Natural killer cell (primary cell): ENCODE data around the gene MYO16. TPM values are rescaled to one million over a fixed set of nuclear protein-coding genes. Genes with fewer than 3 reads are reported as not detected.

Experiments used
- ATAC-seq, 3 donors: fragments of 150-1000 bp in 2 of 3; fragments of 200-7000 bp in 1 of 3; cut with Tn5 transposase; 1 replicate in 1 of 3; 2 replicates in 2 of 3; pipeline ENCODE4 v1.10.0; 2021; ENCODE audit warnings: mild to moderate bottlenecking in 2 of 3, moderate library complexity in 2 of 3
- DNase-seq, 2 donors: peaks; one replicate each; pipeline versions ENCODE4 v3.0.0 to v3.0.0-alpha.2; 2013 to 2021; ENCODE audit warnings: mixed read lengths in 1 of 2
- H3K27ac ChIP-seq: one replicate; pipeline ENCODE4 v1.5.1; 2013; ENCODE audit warnings: mild to moderate bottlenecking, low read length
- H3K27me3 ChIP-seq: one replicate; pipeline ENCODE4 v1.6.1; 2013; ENCODE audit warnings: low read length; ENCODE audit not compliant: control insufficient read depth, insufficient read depth
- H3K36me3 ChIP-seq: one replicate; pipeline ENCODE4 v1.6.1; 2013; ENCODE audit warnings: low read length; ENCODE audit not compliant: control insufficient read depth, insufficient read depth
- H3K4me1 ChIP-seq: one replicate; pipeline ENCODE4 v1.6.1; 2013; ENCODE audit warnings: low read length; ENCODE audit not compliant: control insufficient read depth, insufficient read depth
- H3K4me3 ChIP-seq: one replicate; pipeline ENCODE4 v1.5.1; 2013; ENCODE audit warnings: low read length
- H3K9me3 ChIP-seq: one replicate; pipeline ENCODE4 v1.6.1; 2013; ENCODE audit warnings: low read length; ENCODE audit not compliant: control insufficient read depth, insufficient read depth
- H3K27ac Mint-ChIP-seq, 2 donors: one replicate each; pipeline ENCODE4 v1.8.0; 2022; ENCODE audit warnings: mild to moderate bottlenecking in 2 of 2, mixed read lengths in 2 of 2, moderate library complexity in 1 of 2
- H3K27me3 Mint-ChIP-seq, 2 donors: one replicate each; pipeline ENCODE4 v1.8.0; 2022; ENCODE audit warnings: low read depth in 2 of 2, mixed read lengths in 2 of 2
- H3K36me3 Mint-ChIP-seq: one replicate; pipeline ENCODE4 v1.8.0; 2022; ENCODE audit warnings: mixed read lengths
- H3K4me1 Mint-ChIP-seq, 2 donors: one replicate each; pipeline ENCODE4 v1.8.0; 2022; ENCODE audit warnings: mixed read lengths in 2 of 2
- H3K4me3 Mint-ChIP-seq: one replicate; pipeline ENCODE4 v1.8.0; 2022; ENCODE audit warnings: mild to moderate bottlenecking, moderate library complexity, mixed read lengths
- H3K9me3 Mint-ChIP-seq, 2 donors: one replicate each; pipeline ENCODE4 v1.8.0; 2022; ENCODE audit warnings: mixed read lengths in 2 of 2
- CTCF ChIP-seq: fragments of 200-600 bp; IDR thresholded peaks from one replicate; pipeline ENCODE4 v1.8.0; 2022; ENCODE audit warnings: antibody characterized with exemption
- WGBS: methylation state at CpG from one replicate; pipeline ENCODE4 v1.1.7; 2013; ENCODE audit warnings: missing lambda C conversion rate; ENCODE audit not compliant: insufficient coverage; 5-methylcytosine and 5-hydroxymethylcytosine counted together
- intact Hi-C: fragments of 100-400 bp; cut with micrococcal nuclease; formaldehyde crosslinking; loops from one replicate; pipeline ENCODE4 v1.14.2; 2022
- total RNA-seq, 4 donors: library from RNA; stranded (reverse); fragments of 120-200 nt in 1 of 4; gene quantifications; one replicate each; pipeline versions ENCODE4 v1.2.3 to v1.2.4, GENCODE V29; 2013 to 2022

The MYO16 gene
- total RNA-seq, 3 donors from 2014 or later (not counting 1 experiment from before 2014, with no cell fraction given) = 0.28 TPM; not detected in 2

GRCh38 chr13:109101550-109102144 is 472.2 kb downstream of the MYO16 start:
- no peak for ATAC-seq
- Histone ChIP-seq H3K27ac (no peak overlapping the region), H3K4me1 (no peaks in the 10 kb centered on the region), H3K36me3 (no peaks in the 10 kb centered on the region), H3K4me3 (no peak overlapping the region), H3K27me3 (no peaks in the 10 kb centered on the region), H3K9me3 (no peaks in the 10 kb centered on the region)
- Mint-ChIP-seq H3K27ac (no peak overlapping the region), H3K9me3 (no peaks in the 10 kb centered on the region), H3K27me3 (peaks cover 0 to 20% of the 10 kb centered on the region in 2 donors), H3K36me3 (no peaks in the 10 kb centered on the region), H3K4me1 (no peaks in the 10 kb centered on the region), H3K4me3 (no peak overlapping the region)
- DNase-seq = no peak
- no peak for TF ChIP-seq CTCF
- intact Hi-C loops = no loop called here
- 71% methylated on average over 3 of the region's 3 CpGs for WGBS

GRCh38 chr13:109105899-109106298 is 476.5 kb downstream of the MYO16 start:
- Histone ChIP-seq H3K27ac (no peak overlapping the region), H3K4me1 (no peaks in the 10 kb centered on the region), H3K9me3 (no peaks in the 10 kb centered on the region), H3K27me3 (no peaks in the 10 kb centered on the region), H3K36me3 (no peaks in the 10 kb centered on the region), H3K4me3 (no peak overlapping the region)
- Mint-ChIP-seq H3K9me3 (no peaks in the 10 kb centered on the region), H3K4me1 (no peaks in the 10 kb centered on the region), H3K27me3 (peaks cover 0 to 16% of the 10 kb centered on the region in 2 donors), H3K36me3 (no peaks in the 10 kb centered on the region), H3K4me3 (no peak overlapping the region), H3K27ac (no peak overlapping the region)
- DNase-seq (no peak), ATAC-seq (no peak)
- intact Hi-C loops = no loop called here
- TF ChIP-seq CTCF = no peak
- 73% methylated on average over 4 of the region's 4 CpGs for WGBS

GRCh38 chr13:109110159-109110558 is 480.7 kb downstream of the MYO16 start:
- ATAC-seq = no peak

More at GRCh38 chr13:109110159-109110558, 480.7 kb downstream of the MYO16 start:
- Histone ChIP-seq H3K27me3 (no peaks in the 10 kb centered on the region), H3K4me3 (no peak overlapping the region), H3K36me3 (no peaks in the 10 kb centered on the region), H3K27ac (no peak overlapping the region), H3K9me3 (no peaks in the 10 kb centered on the region), H3K4me1 (no peaks in the 10 kb centered on the region)
- WGBS = no CpG with 5 or more reads among the region's 1 CpG
- TF ChIP-seq CTCF = no peak
- H3K36me3 Mint-ChIP-seq = no peaks in the 10 kb centered on the region
- H3K27ac Mint-ChIP-seq = no peak overlapping the region
- peaks cover 2 to 7% of the 10 kb centered on the region in 2 donors for H3K27me3 Mint-ChIP-seq
- peaks cover 3 to 4% of the 10 kb centered on the region in 2 donors for H3K9me3 Mint-ChIP-seq
- intact Hi-C loops = no loop called here
- DNase-seq = no peak
- no peak overlapping the region for H3K4me3 Mint-ChIP-seq
- H3K4me1 Mint-ChIP-seq = peaks cover 10% of the 10 kb centered on the region in 2 donors
